Measurements from ENCODE around the gene L3MBTL1.
A peak's percentile ranks its signal among the peaks of the same experiment; 100 is the strongest.

Gene L3MBTL1

GRCh38 chr20:43507150-43508080, at the start of gene L3MBTL1:
TSS of gene L3MBTL1 (plus strand) at chr20:43507697. CDS start at chr20:43513504, 5,807 bp downstream.
- peak in 11 of 56 donors; percentile 1 to 32 (median 12) for DNase-seq

GRCh38 chr20:43458422-43458924, 49.0 kb upstream of the L3MBTL1 start:
- peak in 1 of 56 donors; percentile 76 for DNase-seq

- DNase-seq, result peak in 1 of 56 donors; percentile 2
These were observed 48.2 kb upstream of the L3MBTL1 start for GRCh38 chr20:43459022-43459942.

- no peak for DNase-seq
These were observed 47.2 kb upstream of the L3MBTL1 start for GRCh38 chr20:43460172-43460829.

GRCh38 chr20:43460830-43461200, 46.7 kb upstream of the L3MBTL1 start:
- DNase-seq, result no peak

- no peak for DNase-seq
These were observed 45.4 kb upstream of the L3MBTL1 start for GRCh38 chr20:43461894-43462659.

GRCh38 chr20:43462660-43463526, 44.6 kb upstream of the L3MBTL1 start:
- DNase-seq, result no peak

GRCh38 chr20:43463527-43464218, 43.8 kb upstream of the L3MBTL1 start:
- no peak for DNase-seq

GRCh38 chr20:43464219-43464790, 43.2 kb upstream of the L3MBTL1 start:
- DNase-seq, result no peak

GRCh38 chr20:43465625-43465943, 41.9 kb upstream of the L3MBTL1 start:
- no peak for DNase-seq

- no peak for DNase-seq
These were observed 39.9 kb upstream of the L3MBTL1 start for GRCh38 chr20:43467589-43467988.

- no peak for DNase-seq
These were observed 34.7 kb upstream of the L3MBTL1 start for GRCh38 chr20:43472671-43473380.

GRCh38 chr20:43473381-43473704, 34.2 kb upstream of the L3MBTL1 start:
- no peak for DNase-seq

GRCh38 chr20:43477193-43477592, 30.3 kb upstream of the L3MBTL1 start:
- no peak for DNase-seq

- DNase-seq, result no peak
These were observed 29.9 kb upstream of the L3MBTL1 start for GRCh38 chr20:43477619-43478018.

- DNase-seq, result no peak
These were observed 17.5 kb upstream of the L3MBTL1 start for GRCh38 chr20:43490038-43490437.

GRCh38 chr20:43492101-43492500, 15.4 kb upstream of the L3MBTL1 start:
- no peak for DNase-seq

- DNase-seq, result no peak
These were observed 12.1 kb upstream of the L3MBTL1 start for GRCh38 chr20:43495388-43495787.
